ENCODE measurements around the gene PCBP3.

Gene PCBP3

GRCh38 chr21:45868488-45868887 is 225.0 kb downstream of the PCBP3 start:
- H3K27ac ChIP-seq (ENCODE audit: low read length): no peak overlapping the region
- no peaks in the 10 kb centered on the region for H3K36me3 ChIP-seq (ENCODE audit: control insufficient read depth, insufficient read depth, low read length)
- no peak overlapping the region for H3K4me3 ChIP-seq (ENCODE audit: low read length)
- no peaks in the 10 kb centered on the region for H3K27me3 ChIP-seq (ENCODE audit: control insufficient read depth, insufficient read depth, low read length)
- no peak for DNase-seq (ENCODE audit: low read depth, low spot score)
- H3K4me1 ChIP-seq (ENCODE audit: control insufficient read depth, insufficient read depth, low read length): no peaks in the 10 kb centered on the region
- no CpG with 5 or more reads among the region's 22 CpGs for WGBS (ENCODE audit: insufficient coverage, insufficient read length)
- H3K9me3 ChIP-seq (ENCODE audit: control insufficient read depth, insufficient read depth, low read length): no peaks in the 10 kb centered on the region

DNA sequence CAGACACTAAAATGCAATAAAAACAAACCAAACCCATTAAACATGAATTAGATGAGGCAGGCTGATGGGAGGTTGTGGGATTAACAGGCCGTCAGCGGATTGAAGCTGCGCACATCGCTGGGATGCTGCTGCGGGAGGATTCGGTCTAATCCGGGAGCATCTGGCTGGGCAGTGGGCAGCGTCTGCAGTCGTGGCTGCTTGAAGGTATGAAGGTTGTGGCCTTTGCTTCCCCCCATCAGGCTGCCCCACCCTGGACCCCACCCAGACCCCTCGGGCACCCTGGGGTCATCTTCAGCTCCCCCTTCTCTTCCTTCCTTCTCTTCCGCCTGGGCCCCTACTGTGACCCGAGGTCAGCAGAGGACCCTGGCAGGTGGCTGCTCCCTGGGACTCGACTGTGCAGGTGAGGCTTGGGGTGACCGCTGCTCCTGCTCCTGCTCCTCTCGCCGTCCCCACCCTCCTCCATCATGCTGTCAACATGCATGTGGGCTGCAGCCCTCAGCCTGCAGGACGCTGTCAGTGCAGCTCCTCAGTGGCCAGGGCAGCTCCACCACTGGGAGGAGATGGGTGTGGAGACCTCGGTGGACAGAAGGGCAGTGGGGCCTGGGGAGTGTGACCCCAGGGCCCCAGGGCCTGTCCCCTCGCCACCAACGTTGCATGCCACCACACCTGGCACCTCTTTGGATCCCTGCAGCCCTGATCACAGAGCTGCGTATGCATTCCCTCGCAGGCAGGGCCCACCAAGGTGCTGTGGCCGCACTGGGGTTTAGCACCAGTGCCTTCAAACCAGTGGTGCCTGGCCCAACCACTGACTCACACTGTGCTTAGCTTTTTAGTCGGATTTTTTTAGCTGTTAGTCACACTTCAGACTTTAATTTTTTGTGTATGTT is 225.8 kb downstream of the PCBP3 start:
- Histone ChIP-seq H3K36me3 (ENCODE audit: control insufficient read depth, insufficient read depth, low read length) (no peaks in the 10 kb centered on the region), H3K27me3 (ENCODE audit: control insufficient read depth, insufficient read depth, low read length) (no peaks in the 10 kb centered on the region), H3K27ac (ENCODE audit: low read length) (no peak overlapping the region), H3K4me3 (ENCODE audit: low read length) (no peak overlapping the region), H3K9me3 (ENCODE audit: control insufficient read depth, insufficient read depth, low read length) (no peaks in the 10 kb centered on the region), H3K4me1 (ENCODE audit: control insufficient read depth, insufficient read depth, low read length) (no peaks in the 10 kb centered on the region)
- DNase-seq (ENCODE audit: low read depth, low spot score): no peak
- no CpG with 5 or more reads among the region's 24 CpGs for WGBS (ENCODE audit: insufficient coverage, insufficient read length)

DNA sequence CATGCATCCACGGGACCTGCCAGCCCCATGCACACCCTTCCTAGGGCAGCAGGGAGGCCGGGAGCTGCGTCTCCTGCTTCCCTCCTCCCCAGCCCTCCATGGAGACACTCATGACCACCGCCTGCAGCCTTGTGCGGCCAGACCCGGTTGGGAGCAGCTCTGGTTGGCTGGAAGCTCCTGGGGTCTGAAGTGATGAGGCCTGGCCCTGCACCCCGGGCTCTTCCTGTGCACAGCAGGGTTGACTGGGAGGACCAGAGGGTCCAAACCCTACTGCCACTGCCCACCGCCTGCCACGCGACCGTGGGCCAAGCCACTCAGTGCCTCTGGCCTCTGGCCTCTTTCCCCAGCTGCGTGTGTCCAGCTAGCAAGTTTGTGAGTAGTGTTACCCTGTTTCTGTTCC is 226.9 kb downstream of the PCBP3 start:
- DNase-seq (ENCODE audit: low read depth, low spot score): no peak
- Histone ChIP-seq H3K4me1 (ENCODE audit: control insufficient read depth, insufficient read depth, low read length) (no peaks in the 10 kb centered on the region), H3K9me3 (ENCODE audit: control insufficient read depth, insufficient read depth, low read length) (no peaks in the 10 kb centered on the region), H3K4me3 (ENCODE audit: low read length) (no peak overlapping the region), H3K27ac (ENCODE audit: low read length) (no peak overlapping the region), H3K27me3 (ENCODE audit: control insufficient read depth, insufficient read depth, low read length) (no peaks in the 10 kb centered on the region), H3K36me3 (ENCODE audit: control insufficient read depth, insufficient read depth, low read length) (no peaks in the 10 kb centered on the region)
- WGBS (ENCODE audit: insufficient coverage, insufficient read length): no CpG with 5 or more reads among the region's 12 CpGs

DNA sequence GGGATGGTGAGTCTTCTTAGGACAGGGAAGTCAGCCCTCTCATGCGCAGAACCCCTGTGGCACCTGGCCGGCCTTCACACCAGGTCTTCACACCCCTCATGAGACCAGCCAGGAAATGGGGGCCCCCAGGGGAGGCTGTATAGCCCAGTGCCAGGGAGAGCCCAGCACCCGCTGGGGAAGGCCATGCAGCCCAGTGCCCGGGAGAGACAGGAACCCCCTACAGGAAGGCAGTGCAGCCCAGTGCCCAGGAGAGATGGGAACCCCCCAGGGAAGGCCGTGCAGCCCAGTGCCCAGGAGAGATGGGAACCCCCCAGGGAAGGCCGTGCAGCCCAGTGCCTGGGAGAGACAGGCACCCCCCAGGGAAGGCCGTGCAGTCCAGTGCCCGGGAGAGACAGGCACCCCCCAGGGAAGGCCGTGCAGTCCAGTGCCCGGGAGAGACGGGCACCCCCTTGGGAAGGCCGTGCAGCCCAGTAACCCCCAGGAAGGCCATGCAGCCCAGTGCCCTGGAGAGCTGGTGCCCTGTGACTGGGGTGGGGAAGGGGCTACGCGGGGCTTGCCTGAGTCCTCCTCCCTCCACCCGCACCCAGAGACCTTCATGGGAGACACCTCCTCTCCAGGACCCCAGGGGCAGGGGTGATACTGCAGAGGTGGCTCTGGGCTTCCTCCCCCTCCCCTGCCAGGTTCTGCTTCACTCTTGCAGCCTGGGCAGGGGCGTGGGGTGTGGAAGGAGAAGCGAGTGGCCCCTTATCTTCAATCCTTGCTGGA is 227.5 kb downstream of the PCBP3 start:
- Histone ChIP-seq H3K27ac (ENCODE audit: low read length) (no peak overlapping the region), H3K36me3 (ENCODE audit: control insufficient read depth, insufficient read depth, low read length) (no peaks in the 10 kb centered on the region), H3K27me3 (ENCODE audit: control insufficient read depth, insufficient read depth, low read length) (no peaks in the 10 kb centered on the region), H3K4me3 (ENCODE audit: low read length) (no peak overlapping the region), H3K9me3 (ENCODE audit: control insufficient read depth, insufficient read depth, low read length) (no peaks in the 10 kb centered on the region), H3K4me1 (ENCODE audit: control insufficient read depth, insufficient read depth, low read length) (no peaks in the 10 kb centered on the region)
- no peak for DNase-seq (ENCODE audit: low read depth, low spot score)
- no CpG with 5 or more reads among the region's 17 CpGs for WGBS (ENCODE audit: insufficient coverage, insufficient read length)

DNA sequence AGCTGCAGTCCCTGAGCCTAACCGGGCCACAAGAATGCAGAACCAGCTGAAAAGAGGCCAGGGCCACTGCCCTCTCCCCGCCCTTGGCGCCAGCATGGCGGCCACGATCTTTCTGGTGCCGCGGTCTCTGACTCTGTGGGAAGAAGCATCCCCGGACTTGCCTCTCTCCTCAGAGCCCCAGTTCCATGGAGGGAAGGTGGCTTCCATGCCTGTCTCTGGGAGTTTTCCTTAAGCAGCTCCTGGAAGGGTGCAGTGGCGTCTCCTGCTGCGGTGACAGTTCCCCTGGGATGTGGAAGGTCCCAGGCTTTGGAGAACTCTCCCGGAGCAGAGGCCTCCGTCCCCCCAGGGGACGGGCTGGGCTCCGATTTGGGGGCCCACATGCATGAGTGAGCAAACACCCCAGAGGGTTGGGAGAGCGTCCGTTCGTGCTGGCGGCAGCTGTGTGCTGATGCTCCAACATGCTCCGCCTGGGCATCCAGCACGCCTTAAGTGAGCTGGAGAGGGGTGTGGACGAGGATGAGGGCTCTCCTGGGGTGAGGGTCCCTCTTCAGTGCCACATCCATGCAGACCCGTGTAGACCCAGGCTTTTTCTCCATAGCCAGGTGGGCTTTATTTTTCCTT is 228.2 kb downstream of the PCBP3 start:
- DNase-seq (ENCODE audit: low read depth, low spot score): no peak
- Histone ChIP-seq H3K36me3 (ENCODE audit: control insufficient read depth, insufficient read depth, low read length) (no peaks in the 10 kb centered on the region), H3K9me3 (ENCODE audit: control insufficient read depth, insufficient read depth, low read length) (no peaks in the 10 kb centered on the region), H3K4me3 (ENCODE audit: low read length) (no peak overlapping the region), H3K27ac (ENCODE audit: low read length) (no peak overlapping the region), H3K27me3 (ENCODE audit: control insufficient read depth, insufficient read depth, low read length) (no peaks in the 10 kb centered on the region), H3K4me1 (ENCODE audit: control insufficient read depth, insufficient read depth, low read length) (no peaks in the 10 kb centered on the region)
- WGBS (ENCODE audit: insufficient coverage, insufficient read length): no CpG with 5 or more reads among the region's 22 CpGs

DNA sequence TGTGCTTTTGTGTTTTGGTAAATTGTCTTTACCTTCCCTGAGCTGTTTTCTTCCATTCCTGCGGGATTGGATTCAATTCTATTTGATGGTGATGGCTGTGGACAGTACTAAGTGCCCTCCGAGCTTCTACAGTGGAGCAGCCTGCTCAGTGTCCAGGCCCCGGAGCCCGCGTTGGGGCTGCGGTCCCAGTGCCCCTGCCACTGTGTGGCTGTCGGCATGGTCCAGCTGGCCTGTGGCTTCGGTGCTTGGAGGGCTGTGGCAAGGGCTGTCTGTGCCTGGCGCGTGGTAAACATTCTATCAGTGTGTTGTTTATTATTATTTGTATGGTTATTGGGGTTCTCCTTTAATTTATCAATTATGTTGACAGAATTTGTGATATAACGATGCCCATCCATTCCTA is 228.9 kb downstream of the PCBP3 start:
- no peaks in the 10 kb centered on the region for H3K9me3 ChIP-seq (ENCODE audit: control insufficient read depth, insufficient read depth, low read length)
- no peaks in the 10 kb centered on the region for H3K4me1 ChIP-seq (ENCODE audit: control insufficient read depth, insufficient read depth, low read length)
- WGBS (ENCODE audit: insufficient coverage, insufficient read length): no CpG with 5 or more reads among the region's 11 CpGs
- no peak for DNase-seq (ENCODE audit: low read depth, low spot score)
- H3K4me3 ChIP-seq (ENCODE audit: low read length): no peak overlapping the region
- no peaks in the 10 kb centered on the region for H3K27me3 ChIP-seq (ENCODE audit: control insufficient read depth, insufficient read depth, low read length)
- no peak overlapping the region for H3K27ac ChIP-seq (ENCODE audit: low read length)
- H3K36me3 ChIP-seq (ENCODE audit: control insufficient read depth, insufficient read depth, low read length): no peaks in the 10 kb centered on the region

DNA sequence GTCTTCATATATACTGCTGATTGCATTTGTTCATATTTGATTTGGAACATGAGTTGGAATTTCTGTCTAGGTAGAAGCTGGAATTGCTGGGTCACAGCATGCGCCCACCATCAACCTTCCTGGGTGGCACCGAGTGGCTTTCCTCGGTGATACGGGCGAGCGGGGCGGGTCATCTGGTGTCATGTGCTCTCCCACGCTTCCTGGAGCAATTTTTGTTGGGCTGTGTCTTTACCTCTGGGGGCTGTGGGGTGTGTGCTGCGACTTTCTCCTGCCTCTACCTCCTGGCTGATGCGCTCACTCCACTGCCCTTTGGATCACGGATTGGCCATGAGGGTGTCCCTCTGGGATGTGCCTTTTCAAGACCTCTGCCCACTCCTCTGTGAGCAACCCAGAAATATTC is 229.4 kb downstream of the PCBP3 start:
- no peak overlapping the region for H3K27ac ChIP-seq (ENCODE audit: low read length)
- H3K4me1 ChIP-seq (ENCODE audit: control insufficient read depth, insufficient read depth, low read length): no peaks in the 10 kb centered on the region
- WGBS (ENCODE audit: insufficient coverage, insufficient read length): no CpG with 5 or more reads among the region's 11 CpGs
- no peak overlapping the region for H3K4me3 ChIP-seq (ENCODE audit: low read length)
- H3K36me3 ChIP-seq (ENCODE audit: control insufficient read depth, insufficient read depth, low read length): no peaks in the 10 kb centered on the region
- no peaks in the 10 kb centered on the region for H3K27me3 ChIP-seq (ENCODE audit: control insufficient read depth, insufficient read depth, low read length)
- no peaks in the 10 kb centered on the region for H3K9me3 ChIP-seq (ENCODE audit: control insufficient read depth, insufficient read depth, low read length)
- DNase-seq (ENCODE audit: low read depth, low spot score): no peak

- DNase-seq (ENCODE audit: low read depth, low spot score): no peak
- H3K27ac ChIP-seq (ENCODE audit: low read length): no peak overlapping the region
Measured at GRCh38 chr21:45873418-45873817, 229.9 kb downstream of the PCBP3 start.

DNA sequence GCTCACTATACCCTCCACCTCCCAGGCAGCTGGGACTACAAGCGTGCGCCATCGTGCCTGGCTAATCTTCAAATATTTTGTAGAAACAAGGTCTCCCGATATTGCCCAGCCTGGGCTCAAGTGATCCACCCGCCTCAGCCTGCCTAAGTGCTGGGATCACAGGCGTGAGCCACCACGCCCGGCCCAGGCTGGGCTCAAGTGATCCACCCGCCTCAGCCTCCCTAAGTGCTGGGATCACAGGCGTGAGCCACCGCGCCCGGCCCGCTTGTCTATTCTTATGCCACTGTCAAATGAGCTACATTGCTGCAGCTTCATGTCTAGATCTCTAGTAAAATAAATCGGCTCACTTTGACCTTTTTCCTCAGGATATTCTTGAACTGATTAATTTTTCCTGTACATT is 230.3 kb downstream of the PCBP3 start:
- H3K36me3 ChIP-seq (ENCODE audit: control insufficient read depth, insufficient read depth, low read length): no peaks in the 10 kb centered on the region
- DNase-seq (ENCODE audit: low read depth, low spot score): no peak
- no peak overlapping the region for H3K4me3 ChIP-seq (ENCODE audit: low read length)
- no peaks in the 10 kb centered on the region for H3K27me3 ChIP-seq (ENCODE audit: control insufficient read depth, insufficient read depth, low read length)
- no peak overlapping the region for H3K27ac ChIP-seq (ENCODE audit: low read length)
- H3K9me3 ChIP-seq (ENCODE audit: control insufficient read depth, insufficient read depth, low read length): no peaks in the 10 kb centered on the region
- no CpG with 5 or more reads among the region's 15 CpGs for WGBS (ENCODE audit: insufficient coverage, insufficient read length)
- H3K4me1 ChIP-seq (ENCODE audit: control insufficient read depth, insufficient read depth, low read length): no peaks in the 10 kb centered on the region

More at GRCh38 chr21:45873418-45873817, 229.9 kb downstream of the PCBP3 start:
- Histone ChIP-seq H3K4me3 (ENCODE audit: low read length) (no peak overlapping the region), H3K4me1 (ENCODE audit: control insufficient read depth, insufficient read depth, low read length) (no peaks in the 10 kb centered on the region), H3K27me3 (ENCODE audit: control insufficient read depth, insufficient read depth, low read length) (no peaks in the 10 kb centered on the region), H3K9me3 (ENCODE audit: control insufficient read depth, insufficient read depth, low read length) (no peaks in the 10 kb centered on the region), H3K36me3 (ENCODE audit: control insufficient read depth, insufficient read depth, low read length) (no peaks in the 10 kb centered on the region)
- WGBS (ENCODE audit: insufficient coverage, insufficient read length): no CpG with 5 or more reads among the region's 11 CpGs

- no peak for DNase-seq (ENCODE audit: low read depth, low spot score)
- no peaks in the 10 kb centered on the region for H3K4me1 ChIP-seq (ENCODE audit: control insufficient read depth, insufficient read depth, low read length)
- no peak overlapping the region for H3K4me3 ChIP-seq (ENCODE audit: low read length)
Measured at GRCh38 chr21:45874716-45875415, 231.3 kb downstream of the PCBP3 start.

More at GRCh38 chr21:45874716-45875415, 231.3 kb downstream of the PCBP3 start:
- H3K36me3 ChIP-seq (ENCODE audit: control insufficient read depth, insufficient read depth, low read length): no peaks in the 10 kb centered on the region
- H3K9me3 ChIP-seq (ENCODE audit: control insufficient read depth, insufficient read depth, low read length): no peaks in the 10 kb centered on the region
- no peaks in the 10 kb centered on the region for H3K27me3 ChIP-seq (ENCODE audit: control insufficient read depth, insufficient read depth, low read length)
- H3K27ac ChIP-seq (ENCODE audit: low read length): no peak overlapping the region
- no CpG with 5 or more reads among the region's 33 CpGs for WGBS (ENCODE audit: insufficient coverage, insufficient read length)
